ENCODE data around the gene MAPK9. TPM values are rescaled to one million over a fixed set of nuclear protein-coding genes. Genes with fewer than 3 reads are reported as not detected.

MAPK9 gene
- total RNA-seq, 4 donors from 2014 or later = 25.5 to 42.3 (median 36.5) TPM

DNA sequence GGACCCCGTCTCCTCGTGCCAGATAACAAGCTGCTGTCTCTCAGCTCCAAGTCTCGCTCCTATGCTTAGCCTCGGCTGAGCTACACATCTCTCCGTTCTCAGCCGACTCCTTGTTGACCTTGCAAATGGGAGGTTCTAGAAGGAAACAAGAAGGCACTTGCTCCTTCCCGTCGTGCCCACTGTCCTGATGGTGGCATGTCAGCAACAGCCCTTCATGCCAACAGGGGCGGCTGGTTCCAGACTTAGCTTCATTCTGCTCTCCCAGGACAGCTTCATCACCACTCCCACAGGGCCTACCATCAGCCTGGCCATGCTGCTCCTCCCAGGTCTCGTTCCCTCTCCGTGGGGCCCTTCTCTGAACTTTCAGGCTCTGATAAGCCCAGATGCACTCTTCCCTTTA lies 69.8 kb downstream of the MAPK9 start:
- intact Hi-C loops (cut with DNase I; ENCODE audit: low total_unique reads) = no loop called here
- in situ Hi-C loops (cut with MboI; ENCODE audit: low pct_ligation_motif_present in 1 of 4, low pct_unique_long_range_greater_than_20kb in 1 of 4, low sequenced_read_pairs in 3 of 4) = no loop called here
- Histone ChIP-seq H3K4me3 (no peak overlapping the region), H3K36me3 (no peaks in the 10 kb centered on the region), H3K4me1 (no peaks in the 10 kb centered on the region), H3K27me3 (no peaks in the 10 kb centered on the region), H3K27ac (no peak overlapping the region), H3K9me3 (peaks cover 23 to 34% of the 10 kb centered on the region in 2 donors)
- DNase-seq = no peak
- WGBS, 2 donors (ENCODE audit: low coverage in 1 of 2) = 80 to 93% methylated on average over 2 to 11 of the region's 11 CpGs
- TF ChIP-seq POLR2AphosphoS5 (IDR thresholded peaks at IDR 0.05) (no peak), POLR2A (IDR thresholded peaks at IDR 0.05) (no peak), EP300 (IDR thresholded peaks at IDR 0.05; ENCODE audit: low read depth) (no peak)
- TF ChIP-seq, protein P1, sequence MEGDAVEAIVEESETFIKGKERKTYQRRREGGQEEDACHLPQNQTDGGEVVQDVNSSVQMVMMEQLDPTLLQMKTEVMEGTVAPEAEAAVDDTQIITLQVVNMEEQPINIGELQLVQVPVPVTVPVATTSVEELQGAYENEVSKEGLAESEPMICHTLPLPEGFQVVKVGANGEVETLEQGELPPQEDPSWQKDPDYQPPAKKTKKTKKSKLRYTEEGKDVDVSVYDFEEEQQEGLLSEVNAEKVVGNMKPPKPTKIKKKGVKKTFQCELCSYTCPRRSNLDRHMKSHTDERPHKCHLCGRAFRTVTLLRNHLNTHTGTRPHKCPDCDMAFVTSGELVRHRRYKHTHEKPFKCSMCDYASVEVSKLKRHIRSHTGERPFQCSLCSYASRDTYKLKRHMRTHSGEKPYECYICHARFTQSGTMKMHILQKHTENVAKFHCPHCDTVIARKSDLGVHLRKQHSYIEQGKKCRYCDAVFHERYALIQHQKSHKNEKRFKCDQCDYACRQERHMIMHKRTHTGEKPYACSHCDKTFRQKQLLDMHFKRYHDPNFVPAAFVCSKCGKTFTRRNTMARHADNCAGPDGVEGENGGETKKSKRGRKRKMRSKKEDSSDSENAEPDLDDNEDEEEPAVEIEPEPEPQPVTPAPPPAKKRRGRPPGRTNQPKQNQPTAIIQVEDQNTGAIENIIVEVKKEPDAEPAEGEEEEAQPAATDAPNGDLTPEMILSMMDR (IDR thresholded peaks at IDR 0.05) = no peak

DNA sequence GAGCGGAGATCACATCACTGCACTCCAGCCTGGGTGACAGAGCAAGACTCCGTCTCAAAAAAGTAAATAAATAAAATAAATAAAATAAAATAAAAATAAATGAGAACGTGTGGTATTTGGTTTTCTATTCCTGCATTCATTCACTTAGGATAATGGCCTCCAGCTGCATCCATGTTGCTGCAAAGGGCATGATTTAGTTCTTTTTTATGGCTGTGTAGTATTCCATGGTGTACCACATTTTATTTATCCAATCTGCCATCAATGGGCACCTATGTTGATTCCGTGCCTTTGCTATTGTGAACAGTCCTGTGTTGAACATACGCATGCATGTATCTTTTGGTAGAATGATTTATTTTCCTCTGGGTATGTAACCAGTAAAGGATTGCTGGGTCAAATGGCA lies 74.1 kb downstream of the MAPK9 start:
- Histone ChIP-seq H3K36me3 (no peaks in the 10 kb centered on the region), H3K27me3 (no peaks in the 10 kb centered on the region), H3K9me3 (peaks cover 23 to 25% of the 10 kb centered on the region in 2 donors), H3K4me1 (peaks cover 0 to 1% (median 0%) of the 10 kb centered on the region in 4 donors), H3K27ac (no peak overlapping the region), H3K4me3 (no peak overlapping the region)
- intact Hi-C loops (cut with DNase I; ENCODE audit: low total_unique reads) (no loop called here), in situ Hi-C loops (cut with MboI; ENCODE audit: low pct_ligation_motif_present in 1 of 4, low pct_unique_long_range_greater_than_20kb in 1 of 4, low sequenced_read_pairs in 3 of 4) (no loop called here)
- 92 to 94% methylated on average over 4 to 5 of the region's 5 CpGs for WGBS, 2 donors (ENCODE audit: low coverage in 1 of 2)
- DNase-seq = no peak
- TF ChIP-seq EP300 (IDR thresholded peaks at IDR 0.05; ENCODE audit: low read depth) = no peak
- TF ChIP-seq POLR2A (IDR thresholded peaks at IDR 0.05) = no peak
- TF ChIP-seq POLR2AphosphoS5 (IDR thresholded peaks at IDR 0.05) = no peak
- TF ChIP-seq, protein P1 (IDR thresholded peaks at IDR 0.05) = no peak

DNA sequence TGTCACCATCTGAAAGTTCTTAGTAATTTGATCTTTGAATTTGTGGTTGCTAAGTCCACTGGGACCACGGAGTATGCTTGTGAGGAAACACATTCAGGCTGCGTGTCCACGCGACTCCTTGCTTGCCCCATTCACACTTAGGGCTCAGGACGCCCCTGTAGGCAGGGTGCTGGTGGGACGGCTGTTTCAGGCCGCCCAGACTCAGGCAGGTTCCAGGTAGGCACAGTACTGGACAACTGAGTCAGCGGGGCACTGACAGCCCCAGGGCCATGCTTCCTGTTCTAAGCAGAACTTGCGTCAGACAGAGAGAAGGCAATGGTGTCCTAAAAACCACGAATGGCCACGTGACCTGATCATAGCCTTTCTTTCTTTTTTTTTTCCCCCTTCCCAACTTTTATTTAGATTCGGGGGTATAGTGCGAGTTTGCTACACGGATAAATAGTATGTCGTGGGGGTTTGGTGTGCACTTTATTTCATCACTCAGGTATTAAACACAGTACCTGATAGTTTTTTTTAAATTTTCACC lies 75.2 kb downstream of the MAPK9 start:
- H3K27me3 ChIP-seq = no peaks in the 10 kb centered on the region
- H3K4me3 ChIP-seq = no peak overlapping the region
- DNase-seq = no peak
- TF ChIP-seq POLR2AphosphoS5 (IDR thresholded peaks at IDR 0.05) = no peak
- TF ChIP-seq, protein P1 (IDR thresholded peaks at IDR 0.05) = no peak
- TF ChIP-seq POLR2A (IDR thresholded peaks at IDR 0.05) = no peak
- no peak for TF ChIP-seq EP300 (IDR thresholded peaks at IDR 0.05; ENCODE audit: low read depth)
- WGBS, 2 donors (ENCODE audit: low coverage in 1 of 2) = 84 to 93% methylated on average over 5 to 15 of the region's 15 CpGs
- peaks cover 14 to 17% of the 10 kb centered on the region in 2 donors for H3K9me3 ChIP-seq
- H3K4me1 ChIP-seq = peaks cover 0 to 3% (median 1%) of the 10 kb centered on the region in 4 donors
- intact Hi-C loops (cut with DNase I; ENCODE audit: low total_unique reads) (no loop called here), in situ Hi-C loops (cut with MboI; ENCODE audit: low pct_ligation_motif_present in 1 of 4, low pct_unique_long_range_greater_than_20kb in 1 of 4, low sequenced_read_pairs in 3 of 4) (no loop called here)
- no peaks in the 10 kb centered on the region for H3K36me3 ChIP-seq
- H3K27ac ChIP-seq = no peak overlapping the region

DNA sequence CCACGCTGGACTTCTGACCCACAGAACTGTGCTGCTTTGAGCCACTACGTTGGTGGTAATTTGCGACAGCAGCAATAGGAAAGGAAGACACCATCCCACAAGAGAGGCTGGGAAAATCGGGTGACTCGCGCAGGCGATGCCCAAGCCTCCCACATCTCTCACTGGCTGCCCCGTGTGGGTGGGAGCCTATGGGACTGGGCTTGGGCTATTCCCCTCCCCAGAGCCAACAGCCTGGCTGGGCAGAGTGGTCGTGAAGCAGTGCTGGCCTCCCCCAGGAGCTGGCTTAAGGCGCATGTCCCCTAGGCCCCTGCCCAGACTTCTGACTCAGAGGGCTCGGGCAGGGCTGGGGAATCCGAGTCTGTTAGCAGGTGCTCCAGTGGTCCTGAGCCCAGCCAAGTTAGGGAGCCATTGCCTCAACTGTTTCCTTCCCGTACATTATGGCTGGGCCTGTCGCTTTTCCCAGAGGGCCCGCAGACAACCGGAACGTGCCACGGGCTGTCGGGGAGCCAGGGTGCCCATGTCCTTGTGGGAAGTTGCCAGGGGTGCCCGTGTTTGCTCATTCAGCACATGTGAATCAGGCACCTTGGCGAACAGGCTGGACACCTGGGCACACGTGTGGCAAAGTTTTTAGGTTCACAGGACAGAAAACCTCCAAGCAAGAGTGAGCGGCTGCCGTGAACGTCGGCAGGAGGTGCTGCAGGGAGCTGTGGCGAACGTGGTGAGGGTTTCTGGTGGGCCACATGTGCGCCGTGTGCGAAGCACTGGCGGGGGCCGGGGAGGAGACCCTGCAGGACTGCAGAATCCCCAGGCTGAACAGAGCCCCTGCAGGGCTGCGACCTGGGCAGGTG lies 75.9 kb downstream of the MAPK9 start:
- in situ Hi-C loops (cut with MboI; ENCODE audit: low pct_ligation_motif_present in 1 of 4, low pct_unique_long_range_greater_than_20kb in 1 of 4, low sequenced_read_pairs in 3 of 4) = no loop called here
- TF ChIP-seq POLR2A (IDR thresholded peaks at IDR 0.05) (no peak), POLR2AphosphoS5 (IDR thresholded peaks at IDR 0.05) (no peak), EP300 (IDR thresholded peaks at IDR 0.05; ENCODE audit: low read depth) (no peak)
- TF ChIP-seq, protein P1 (IDR thresholded peaks at IDR 0.05) = no peak
- DNase-seq = no peak
- H3K27me3 ChIP-seq = no peaks in the 10 kb centered on the region
- no peak overlapping the region for H3K27ac ChIP-seq
- H3K4me1 ChIP-seq = peaks cover 0 to 3% (median 1%) of the 10 kb centered on the region in 4 donors
- intact Hi-C loops (cut with DNase I; ENCODE audit: low total_unique reads) = no loop called here
- 90% methylated on average over 34 of the region's 34 CpGs; no CpG with 5 or more reads in 1 of the 2 donors for WGBS, 2 donors (ENCODE audit: low coverage in 1 of 2)
- H3K4me3 ChIP-seq = no peak overlapping the region
- no peaks in the 10 kb centered on the region for H3K36me3 ChIP-seq
- H3K9me3 ChIP-seq = peaks cover 11 to 17% of the 10 kb centered on the region in 2 donors

Data from transverse colon (tissue), 4 donors.